Prostate gland (tissue), 2 donors: ENCODE data around the gene UBR3. TPM values are rescaled to one million over a fixed set of nuclear protein-coding genes. Genes with fewer than 3 reads are reported as not detected.

Experiments used
- DNase-seq: peaks from one replicate; pipeline ENCODE4 v3.0.0-alpha.2; 2019; ENCODE audit warnings: low spot score
- H3K27ac ChIP-seq, 2 donors: fragments of 200-600 bp; sonication (generic); 2 replicates each; pipeline ENCODE4 v1.5.1; 2017 to 2019
- H3K27me3 ChIP-seq: fragments of 200-600 bp; sonication (generic); replicated peaks from 2 replicates; pipeline ENCODE4 v1.5.1; 2019; ENCODE audit not compliant: insufficient read depth
- H3K36me3 ChIP-seq, 2 donors: fragments of 200-600 bp; sonication (generic); 1 replicate in 1 of 2; 2 replicates in 1 of 2; pipeline versions ENCODE4 v1.5.1 to v1.8.1; 2017 to 2019
- H3K4me1 ChIP-seq: fragments of 200-600 bp; sonication (generic); replicated peaks from 2 replicates; pipeline ENCODE4 v1.5.1; 2019
- H3K4me3 ChIP-seq, 2 donors: fragments of 200-600 bp; sonication (generic); 2 replicates each; pipeline ENCODE4 v1.5.1; 2017 to 2019
- H3K9me3 ChIP-seq: fragments of 200-600 bp; sonication (generic); 2 replicates; pipeline ENCODE4 v1.5.1; 2017
- POLR2A ChIP-seq: fragments of 450-650 bp; IDR thresholded peaks from one replicate; pipeline ENCODE4 v1.6.1; 2016; ENCODE audit warnings: antibody characterized with exemption, mild to moderate bottlenecking
- POLR2AphosphoS5 ChIP-seq: sonication (generic); formaldehyde crosslinking; IDR thresholded peaks from one replicate; pipeline ENCODE4 v1.6.1; 2017; ENCODE audit warnings: antibody characterized with exemption
- WGBS: methylation state at CpG from one replicate; pipeline ENCODE4 v1.1.5; 2018; 5-methylcytosine and 5-hydroxymethylcytosine counted together
- intact Hi-C: fragments of 100-400 bp; cut with DNase I; formaldehyde crosslinking; loops from one replicate; pipeline ENCODE4 v1.14.2; 2022
- total RNA-seq, 2 donors: library from RNA; depleted of rRNA; stranded (reverse); fragments of >200 nt; gene quantifications; one replicate each; pipeline ENCODE4 v1.1.0, GENCODE V29; 2016
- TF ChIP-seq, protein P1 (sequence below), 4 experiments: fragments of 200-600 bp in 2 of 4; fragments of 450-650 bp in 2 of 4; sonication (generic) in 2 of 4; IDR thresholded peaks; 1 replicate in 3 of 4; 2 replicates in 1 of 4; pipeline ENCODE4 v1.5.1; 2016 to 2019; ENCODE audit warnings: antibody characterized with exemption in 4 of 4, mild to moderate bottlenecking in 2 of 4, moderate library complexity in 2 of 4

UBR3 gene
- total RNA-seq, 2 donors from 2014 or later, result 41.1 to 89.9 TPM

GRCh38 chr2:169823996-169824372, 3.3 kb upstream of the UBR3 start:
- intact Hi-C loops, result loop anchor here (2.0 kb wide), 1 partner anchor 105 kb away; no protein-coding TSS in a partner anchor
- Histone ChIP-seq H3K36me3 (no peaks in the 10 kb centered on the region), H3K4me1 (peaks cover 9% of the 10 kb centered on the region), H3K27ac (peak overlapping the region; percentile 79), H3K27me3 (no peaks in the 10 kb centered on the region), H3K9me3 (no peaks in the 10 kb centered on the region), H3K4me3 (peak overlapping the region; percentile 61 to 81)
- no peak for DNase-seq
- WGBS, result 7% methylated on average over 4 of the region's 4 CpGs
- TF ChIP-seq POLR2A (no peak), POLR2AphosphoS5 (no peak)
- TF ChIP-seq, protein P1, sequence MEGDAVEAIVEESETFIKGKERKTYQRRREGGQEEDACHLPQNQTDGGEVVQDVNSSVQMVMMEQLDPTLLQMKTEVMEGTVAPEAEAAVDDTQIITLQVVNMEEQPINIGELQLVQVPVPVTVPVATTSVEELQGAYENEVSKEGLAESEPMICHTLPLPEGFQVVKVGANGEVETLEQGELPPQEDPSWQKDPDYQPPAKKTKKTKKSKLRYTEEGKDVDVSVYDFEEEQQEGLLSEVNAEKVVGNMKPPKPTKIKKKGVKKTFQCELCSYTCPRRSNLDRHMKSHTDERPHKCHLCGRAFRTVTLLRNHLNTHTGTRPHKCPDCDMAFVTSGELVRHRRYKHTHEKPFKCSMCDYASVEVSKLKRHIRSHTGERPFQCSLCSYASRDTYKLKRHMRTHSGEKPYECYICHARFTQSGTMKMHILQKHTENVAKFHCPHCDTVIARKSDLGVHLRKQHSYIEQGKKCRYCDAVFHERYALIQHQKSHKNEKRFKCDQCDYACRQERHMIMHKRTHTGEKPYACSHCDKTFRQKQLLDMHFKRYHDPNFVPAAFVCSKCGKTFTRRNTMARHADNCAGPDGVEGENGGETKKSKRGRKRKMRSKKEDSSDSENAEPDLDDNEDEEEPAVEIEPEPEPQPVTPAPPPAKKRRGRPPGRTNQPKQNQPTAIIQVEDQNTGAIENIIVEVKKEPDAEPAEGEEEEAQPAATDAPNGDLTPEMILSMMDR (IDR thresholded peaks at IDR 0.05), result no peak

DNA sequence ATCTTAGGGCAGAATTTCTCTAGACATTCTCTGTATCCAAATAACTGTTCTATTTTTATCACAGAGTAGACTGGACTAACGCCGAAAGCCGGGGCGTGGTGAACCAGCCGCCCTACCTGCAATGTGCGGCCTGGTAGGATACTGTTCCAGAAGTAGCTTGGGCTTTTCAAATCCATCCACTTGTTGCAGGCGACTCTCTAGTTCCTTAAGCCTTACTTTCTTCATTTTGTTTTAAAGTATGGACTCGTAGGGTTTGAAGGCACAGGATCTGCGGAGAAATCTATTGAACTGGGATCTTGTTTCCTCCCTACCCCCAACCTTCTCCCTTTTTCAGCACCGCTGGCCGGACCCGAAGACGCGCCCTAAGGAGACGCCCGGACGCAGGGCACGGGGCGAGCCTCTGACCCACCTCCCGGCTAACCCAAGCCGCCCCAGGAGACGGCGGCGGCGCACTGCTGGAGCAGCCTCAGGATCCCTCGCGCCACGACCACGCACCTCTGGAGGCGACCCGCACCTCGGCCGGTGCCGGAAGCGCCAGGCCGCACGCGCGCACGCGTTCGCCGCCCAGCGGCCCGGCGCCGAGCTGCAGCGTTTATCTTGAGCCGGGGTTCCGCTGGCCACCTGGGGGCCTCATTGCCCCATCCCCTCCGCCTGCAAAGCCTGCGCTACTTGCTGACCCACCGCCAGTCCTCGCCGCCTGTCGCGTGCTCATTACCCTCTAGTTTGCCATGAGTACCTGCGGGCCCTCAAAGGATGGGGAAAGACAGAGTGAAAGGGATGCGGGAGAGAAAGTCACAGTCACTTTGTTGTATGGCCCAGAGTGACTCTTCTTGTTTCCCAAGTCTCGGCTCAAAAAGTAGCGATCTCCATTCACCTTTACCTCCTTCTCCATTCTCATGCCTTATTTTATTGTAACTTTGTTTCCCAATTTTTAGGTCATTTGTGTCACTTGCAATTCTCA, 2.6 kb upstream of the UBR3 start, which contains the start of gene METTL5:
Gene METTL5 (minus strand): TSS at position 533 of the 961 bp plus-strand sequence. CDS start 308 bp downstream, at position 225.
- intact Hi-C loops, result loop anchor here (2.0 kb wide), 1 partner anchor 104 kb away; no protein-coding TSS in a partner anchor
- Histone ChIP-seq H3K4me3 (peak within 1 kb of the TSS; percentile 61 to 81), H3K27ac (peak within 1 kb of the TSS; percentile 79), H3K27me3 (no peaks in the 10 kb centered on the region), H3K9me3 (no peaks in the 10 kb centered on the region), H3K4me1 (peaks cover 12% of the 10 kb centered on the region), H3K36me3 (no peaks in the 10 kb centered on the region)
- 1% methylated on average over 60 of the region's 61 CpGs for WGBS
- TF ChIP-seq POLR2AphosphoS5 (peak; percentile 13), POLR2A (peak; percentile 62)
- TF ChIP-seq, protein P1 (IDR thresholded peaks at IDR 0.05), result peak; percentile 87 to 97 (median 95)
- DNase-seq, result peak; percentile 72

DNA sequence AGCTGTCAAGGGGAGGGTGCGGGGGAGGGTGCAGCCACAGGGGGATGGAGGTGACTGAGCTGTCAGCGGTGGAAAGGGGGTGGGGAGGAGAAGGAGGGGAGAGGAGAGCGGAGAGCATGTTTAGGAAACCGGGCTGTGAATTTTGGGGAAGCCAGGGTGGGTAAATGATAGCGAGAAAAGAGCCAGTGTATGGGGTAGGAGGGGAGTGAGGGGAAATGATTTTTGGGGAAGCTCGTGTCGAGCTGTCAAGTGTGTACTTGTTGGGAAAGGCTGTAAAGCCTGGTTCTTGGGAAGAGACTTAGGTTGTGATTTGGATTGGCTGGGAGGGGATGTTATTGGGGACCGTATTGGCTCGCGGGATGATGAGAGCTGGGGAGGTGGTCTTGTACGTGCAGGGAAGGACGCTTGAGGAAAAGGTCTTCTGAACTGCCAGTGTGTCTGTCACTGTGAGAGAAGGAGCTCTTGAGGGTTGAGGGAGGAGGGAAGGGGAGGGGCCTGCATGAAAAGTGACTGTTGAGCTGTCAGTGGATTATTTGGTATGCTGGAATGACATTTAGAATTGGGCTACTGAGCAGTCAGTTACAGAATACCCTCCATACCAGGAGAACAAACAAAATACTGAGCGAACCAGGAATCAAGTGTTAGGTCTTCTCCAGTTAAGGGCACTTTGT, 1.0 kb downstream of the UBR3 start:
- WGBS, result under 1% methylated on average over 13 of the region's 13 CpGs
- TF ChIP-seq POLR2AphosphoS5 (peak; percentile 38), POLR2A (no peak)
- TF ChIP-seq, protein P1 (IDR thresholded peaks at IDR 0.05), result no peak
- no peaks in the 10 kb centered on the region for H3K36me3 ChIP-seq
- intact Hi-C loops, result no loop called here
- peak; percentile 49 for DNase-seq
- H3K27me3 ChIP-seq, result no peaks in the 10 kb centered on the region
- H3K9me3 ChIP-seq, result no peaks in the 10 kb centered on the region
- H3K27ac ChIP-seq, result peak overlapping the region; percentile 77 to 87
- H3K4me1 ChIP-seq, result peaks cover 7% of the 10 kb centered on the region
- peak overlapping the region; percentile 86 to 88 for H3K4me3 ChIP-seq

DNA sequence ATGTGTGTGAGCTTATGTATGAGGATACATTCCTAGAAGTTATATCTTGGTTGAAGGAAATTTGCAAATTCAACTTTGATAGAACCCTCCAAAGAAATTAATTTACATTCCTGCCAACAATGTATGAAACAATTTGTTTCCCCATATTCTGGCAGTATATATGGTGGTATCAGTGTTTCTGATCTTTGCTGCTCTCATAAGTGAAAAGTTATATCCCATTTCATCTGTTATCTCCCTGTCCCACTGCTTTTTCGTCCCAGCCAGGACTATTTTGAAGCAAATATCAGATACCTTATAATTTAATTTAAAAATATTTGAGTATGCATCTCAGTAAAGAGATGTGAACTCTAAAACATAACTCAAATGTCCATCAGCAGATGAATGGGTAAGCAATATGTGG, 7.1 kb downstream of the UBR3 start:
- Histone ChIP-seq H3K4me1 (no peaks in the 10 kb centered on the region), H3K27ac (no peak overlapping the region), H3K9me3 (no peaks in the 10 kb centered on the region), H3K36me3 (no peaks in the 10 kb centered on the region), H3K27me3 (no peaks in the 10 kb centered on the region), H3K4me3 (no peak overlapping the region)
- 71% methylated on average over 1 of the region's 1 CpG for WGBS
- no peak for DNase-seq
- TF ChIP-seq POLR2A (no peak), POLR2AphosphoS5 (no peak)
- TF ChIP-seq, protein P1 (IDR thresholded peaks at IDR 0.05), result no peak
- intact Hi-C loops, result no loop called here
